Activated T-cell treated with anti-CD3 and anti-CD28 coated beads for 1 hour (primary cell): ENCODE results near the gene HMX1.

Experiments
- DNase-seq: peaks from one replicate; pipeline ENCODE4 v3.0.0-alpha.2; 2020; ENCODE audit warnings: low read depth

Gene HMX1

DNA sequence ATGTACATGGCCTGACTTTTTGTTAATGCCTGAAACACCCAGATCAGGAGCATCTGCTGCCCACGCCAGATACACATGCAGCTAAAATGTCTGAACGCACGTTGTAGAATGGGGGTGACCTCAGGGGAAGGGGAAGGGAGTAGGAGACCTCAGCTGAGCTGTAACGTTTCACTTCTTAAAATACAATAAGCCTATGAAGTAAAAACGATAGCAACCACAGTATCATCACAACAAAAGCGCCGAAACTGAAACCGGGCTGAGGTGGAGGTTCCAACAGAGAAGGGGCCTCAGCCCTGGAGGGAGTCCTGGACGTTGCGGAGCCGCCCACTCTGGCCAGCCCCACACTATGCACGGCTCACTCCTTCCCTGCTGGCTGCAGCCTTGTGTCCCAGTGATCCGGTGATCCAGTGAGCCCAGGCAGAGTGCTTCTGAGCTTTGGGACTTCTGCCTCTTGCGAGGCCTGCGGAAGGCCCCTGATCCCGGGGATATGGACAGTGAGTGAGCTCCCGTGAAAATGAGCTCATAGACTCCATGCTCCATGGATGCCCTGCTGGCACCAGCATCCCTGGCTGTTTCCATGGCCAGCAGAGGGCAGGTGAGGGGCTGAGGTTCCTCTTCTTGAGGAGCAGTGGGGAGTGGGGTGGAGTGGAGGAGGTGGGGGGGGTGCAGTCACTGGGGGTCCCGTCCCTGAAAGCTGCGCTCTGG is 52.0 kb downstream of the HMX1 start:
- no peak for DNase-seq

DNA sequence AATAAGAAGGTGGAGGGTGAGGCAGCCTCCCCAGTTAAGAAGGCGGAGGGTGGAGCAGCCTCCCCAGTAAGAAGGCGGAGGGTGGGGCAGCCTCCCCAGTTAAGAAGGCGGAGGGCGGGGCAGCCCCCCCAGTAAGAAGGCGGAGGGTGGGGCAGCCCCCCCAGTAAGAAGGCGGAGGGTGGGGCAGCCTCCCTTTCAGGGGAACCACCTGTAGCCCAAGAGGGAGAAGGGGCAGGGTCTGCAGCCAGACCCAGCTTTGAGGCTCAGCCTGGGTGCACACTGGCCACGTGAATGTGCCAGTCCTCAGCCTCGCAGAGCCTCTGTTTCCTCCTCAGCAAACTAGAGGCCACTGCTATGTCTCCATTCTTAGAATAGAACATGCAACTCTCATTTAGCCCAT is 52.6 kb downstream of the HMX1 start:
- DNase-seq, result no peak

DNA sequence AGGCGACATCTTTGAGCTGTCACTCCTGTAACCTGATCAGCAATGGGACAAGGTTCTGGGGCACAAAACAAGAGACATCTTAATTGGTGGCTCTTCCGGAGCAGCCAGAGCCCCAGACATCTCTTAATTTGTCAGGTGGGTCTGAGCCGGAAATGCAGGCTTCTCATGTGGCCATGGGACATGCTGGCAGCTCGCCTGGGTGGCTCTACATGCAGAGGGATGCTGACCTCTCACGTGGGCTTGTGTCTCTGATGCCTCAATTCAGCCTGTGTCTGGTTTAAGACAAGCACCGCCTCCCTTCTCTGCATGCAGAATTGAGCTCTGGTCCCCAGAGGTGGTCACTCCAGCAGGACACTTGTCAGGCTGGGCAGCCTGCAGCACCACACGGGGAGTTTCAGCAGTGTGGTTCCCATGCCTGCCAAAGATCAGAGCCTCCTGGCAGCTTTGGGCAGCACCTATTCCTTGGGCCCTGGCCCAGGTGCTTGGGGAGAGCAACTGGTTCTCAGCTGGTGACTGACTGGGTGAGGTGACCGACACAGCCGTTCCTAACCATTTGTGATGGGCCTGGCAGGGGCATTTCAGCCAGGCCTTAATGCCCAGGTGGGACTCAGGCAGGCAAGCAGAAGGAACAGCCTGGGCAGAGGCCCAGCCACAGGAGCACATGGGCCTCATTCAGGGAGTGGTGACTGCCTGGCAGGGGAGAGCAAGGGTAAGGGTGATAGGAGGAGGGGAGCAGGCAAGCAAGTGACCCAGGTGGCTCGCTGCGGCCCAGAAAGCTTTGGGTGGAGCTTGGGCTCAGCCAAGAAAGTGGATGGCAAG is 53.4 kb downstream of the HMX1 start:
- no peak for DNase-seq

GRCh38 chr4:8817813-8818062 is 53.9 kb downstream of the HMX1 start:
- DNase-seq, result no peak

DNA sequence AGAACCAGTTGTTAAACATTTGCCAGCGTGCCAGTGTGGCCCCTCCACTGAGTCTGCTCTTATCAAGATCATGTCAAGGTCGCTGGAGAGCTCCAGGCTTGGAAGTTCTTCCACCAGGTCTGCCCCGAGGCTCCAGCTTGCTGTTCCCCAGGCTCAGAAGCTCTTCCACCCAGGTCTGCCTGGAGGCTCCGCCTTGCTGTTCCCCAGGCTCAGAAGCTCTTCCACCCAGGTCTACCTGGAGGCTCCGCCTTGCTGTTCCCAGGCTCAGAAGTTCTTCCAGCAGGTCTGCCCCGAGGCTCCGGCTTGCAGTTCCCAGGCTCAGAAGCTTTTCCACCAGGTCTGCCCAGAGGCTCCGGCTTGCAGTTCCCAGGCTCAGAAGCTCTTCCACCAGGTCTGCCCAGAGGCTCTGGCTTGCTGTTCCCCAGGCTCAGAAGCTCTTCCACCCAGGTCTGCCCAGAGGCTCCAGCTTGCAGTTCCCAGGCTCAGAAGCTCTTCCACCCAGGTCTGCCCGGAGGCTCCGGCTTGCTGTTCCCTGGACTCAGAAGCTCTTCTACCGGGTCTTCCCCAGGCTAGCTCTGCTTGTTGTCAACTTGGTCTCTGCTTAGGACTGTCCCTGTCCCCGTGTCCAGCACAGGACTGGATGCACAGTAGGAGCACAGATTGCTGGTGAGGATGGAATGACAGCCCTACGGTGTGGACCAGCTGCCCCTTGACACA is 54.4 kb downstream of the HMX1 start:
- DNase-seq, result no peak
